CD4-positive, CD25-positive, alpha-beta regulatory T cell (primary cell): ENCODE results near the gene SEMA4C. TPM values are rescaled to one million over a fixed set of nuclear protein-coding genes. Genes with fewer than 3 reads are reported as not detected.
A peak's percentile ranks its signal among the peaks of the same experiment; 100 is the strongest.

Experiments
- ATAC-seq, 2 donors: fragments of 150-1000 bp; cut with Tn5 transposase; one replicate each; pipeline ENCODE4 v1.10.0; 2021; ENCODE audit warnings: low read depth in 2 of 2, moderate number of reproducible peaks in 2 of 2, moderate library complexity in 1 of 2
- DNase-seq, 3 donors: peaks; one replicate each; pipeline versions ENCODE4 v3.0.0 to v3.0.0-alpha.2; 2012 to 2022; ENCODE audit warnings: mixed read lengths in 1 of 3
- H3K27ac ChIP-seq: one replicate; pipeline ENCODE4 v1.7.0; 2013; ENCODE audit warnings: mild to moderate bottlenecking, low read length; ENCODE audit not compliant: insufficient read depth, poor library complexity, severe bottlenecking
- H3K27me3 ChIP-seq: one replicate; pipeline ENCODE4 v1.7.0; 2013; ENCODE audit warnings: low read length; ENCODE audit not compliant: control insufficient read depth, insufficient read depth
- H3K36me3 ChIP-seq: one replicate; pipeline ENCODE4 v1.7.0; 2013; ENCODE audit warnings: mild to moderate bottlenecking, low read length, moderate library complexity; ENCODE audit not compliant: control insufficient read depth, insufficient read depth
- H3K4me1 ChIP-seq: 2 replicates; pipeline ENCODE4 v1.7.0; 2013; ENCODE audit warnings: mild to moderate bottlenecking, low read length; ENCODE audit not compliant: insufficient read depth, control insufficient read depth, poor library complexity, severe bottlenecking
- H3K4me3 ChIP-seq: one replicate; pipeline ENCODE4 v1.7.0; 2013; ENCODE audit warnings: low read depth, mild to moderate bottlenecking, low read length, moderate library complexity
- H3K9me3 ChIP-seq, 2 experiments: 1 replicate in 1 of 2; 2 replicates in 1 of 2; pipeline ENCODE4 v1.7.0; 2013; ENCODE audit warnings: low read length in 2 of 2, mild to moderate bottlenecking in 1 of 2, moderate library complexity in 1 of 2; ENCODE audit not compliant: control insufficient read depth in 2 of 2
- H3K27ac Mint-ChIP-seq, 3 donors: one replicate each; pipeline ENCODE4 v1.8.0; 2020 to 2022; ENCODE audit warnings: mild to moderate bottlenecking in 3 of 3, mixed read lengths in 3 of 3, moderate library complexity in 2 of 3
- H3K27me3 Mint-ChIP-seq: one replicate; pipeline ENCODE4 v1.8.0; 2022; ENCODE audit warnings: mild to moderate bottlenecking, mixed read lengths
- H3K36me3 Mint-ChIP-seq: one replicate; pipeline ENCODE4 v1.8.0; 2020; ENCODE audit warnings: mixed read lengths
- H3K4me1 Mint-ChIP-seq, 4 donors: one replicate each; pipeline ENCODE4 v1.8.0; 2020 to 2022; ENCODE audit warnings: mixed read lengths in 4 of 4, mild to moderate bottlenecking in 1 of 4
- H3K4me3 Mint-ChIP-seq, 4 donors: one replicate each; pipeline ENCODE4 v1.8.0; 2020 to 2022; ENCODE audit warnings: mild to moderate bottlenecking in 4 of 4, mixed read lengths in 4 of 4, moderate library complexity in 3 of 4
- H3K9me3 Mint-ChIP-seq, 7 donors: one replicate each; pipeline ENCODE4 v1.8.0; 2020 to 2022; ENCODE audit warnings: mixed read lengths in 7 of 7, mild to moderate bottlenecking in 3 of 7, moderate library complexity in 2 of 7
- polyA plus RNA-seq, 4 donors: library from polyadenylated mRNA; unstranded; fragments of 300-500 nt; fragmentation: Illumina TruSeq; gene quantifications; one replicate each; pipeline ENCODE4 v1.2.3, GENCODE V29; 2021
- total RNA-seq: library from RNA; stranded (reverse); gene quantifications from one replicate; pipeline ENCODE4 v1.2.3, GENCODE V29; 2022

Gene SEMA4C
- total and polyA plus RNA-seq, 5 donors from 2014 or later, result 1.3 to 23.3 (median 2.7) TPM

- Mint-ChIP-seq H3K27me3 (peaks cover 5% of the 10 kb centered on the region), H3K27ac (peak overlapping the region; percentile 90 to 98 (median 96)), H3K36me3 (no peaks in the 10 kb centered on the region), H3K4me1 (peaks cover 13 to 88% (median 43%) of the 10 kb centered on the region in 4 donors), H3K4me3 (peak overlapping the region; percentile 82 to 91 (median 86)), H3K9me3 (peaks cover 0 to 3% (median 1%) of the 10 kb centered on the region in 7 donors)
- H3K36me3 ChIP-seq, result no peaks in the 10 kb centered on the region
- H3K27ac ChIP-seq, result peak overlapping the region; percentile 58
- peaks cover 40% of the 10 kb centered on the region for H3K4me1 ChIP-seq
- peaks cover 0 to 5% of the 10 kb centered on the region in 2 experiments for H3K9me3 ChIP-seq
- H3K4me3 ChIP-seq, result peak overlapping the region; percentile 74
- no peaks in the 10 kb centered on the region for H3K27me3 ChIP-seq
- ATAC-seq, result peak; percentile 65 to 71
- DNase-seq, result peak; percentile 11 to 79 (median 53)
These were observed 43.7 kb upstream of the SEMA4C start for GRCh38 chr2:96913398-96914202.

GRCh38 chr2:96913117-96913397, 43.2 kb upstream of the SEMA4C start:
- peaks cover 40% of the 10 kb centered on the region for H3K4me1 ChIP-seq
- ATAC-seq (no peak), DNase-seq (peak in 1 of 3 donors; percentile 6)
- no peaks in the 10 kb centered on the region for H3K36me3 ChIP-seq
- H3K9me3 Mint-ChIP-seq, result peaks cover 0 to 3% (median 1%) of the 10 kb centered on the region in 7 donors
- H3K27me3 Mint-ChIP-seq, result peaks cover 5% of the 10 kb centered on the region
- H3K4me3 ChIP-seq, result peak overlapping the region; percentile 74
- H3K4me3 Mint-ChIP-seq, result peak overlapping the region; percentile 82 to 91 (median 86)
- H3K4me1 Mint-ChIP-seq, result peaks cover 7 to 83% (median 42%) of the 10 kb centered on the region in 4 donors
- no peaks in the 10 kb centered on the region for H3K36me3 Mint-ChIP-seq
- peak overlapping the region; percentile 90 to 98 (median 96) for H3K27ac Mint-ChIP-seq
- H3K27ac ChIP-seq, result no peak overlapping the region
- H3K9me3 ChIP-seq, result peaks cover 0 to 5% of the 10 kb centered on the region in 2 experiments
- no peaks in the 10 kb centered on the region for H3K27me3 ChIP-seq

GRCh38 chr2:96912346-96913116, 42.7 kb upstream of the SEMA4C start:
- H3K4me3 ChIP-seq, result no peak overlapping the region

GRCh38 chr2:96909611-96910021, 39.7 kb upstream of the SEMA4C start:
- Mint-ChIP-seq H3K27ac (peak overlapping the region; percentile 6 to 90 (median 83)), H3K36me3 (no peaks in the 10 kb centered on the region), H3K4me1 (peaks cover 5 to 55% (median 34%) of the 10 kb centered on the region in 4 donors), H3K27me3 (peaks cover 5% of the 10 kb centered on the region), H3K9me3 (peaks cover 0 to 3% (median 0%) of the 10 kb centered on the region in 7 donors), H3K4me3 (no peak overlapping the region)
- Histone ChIP-seq H3K27ac (no peak overlapping the region), H3K9me3 (no peaks in the 10 kb centered on the region), H3K36me3 (no peaks in the 10 kb centered on the region), H3K27me3 (no peaks in the 10 kb centered on the region), H3K4me1 (peaks cover 29% of the 10 kb centered on the region), H3K4me3 (no peak overlapping the region)
- no peak for DNase-seq
- ATAC-seq, result no peak

More at GRCh38 chr2:96912346-96913116, 42.7 kb upstream of the SEMA4C start:
- Mint-ChIP-seq H3K9me3 (peaks cover 0 to 3% (median 1%) of the 10 kb centered on the region in 7 donors), H3K4me1 (peaks cover 5 to 80% (median 42%) of the 10 kb centered on the region in 4 donors), H3K27me3 (peaks cover 5% of the 10 kb centered on the region), H3K36me3 (no peaks in the 10 kb centered on the region), H3K4me3 (peak overlapping the region; percentile 82 to 91 (median 86)), H3K27ac (peak overlapping the region; percentile 90 to 98 (median 96))
- Histone ChIP-seq H3K9me3 (peaks cover 0 to 5% of the 10 kb centered on the region in 2 experiments), H3K4me1 (peaks cover 40% of the 10 kb centered on the region), H3K36me3 (no peaks in the 10 kb centered on the region), H3K27ac (no peak overlapping the region), H3K27me3 (no peaks in the 10 kb centered on the region)
- no peak for ATAC-seq
- DNase-seq, result no peak

- H3K36me3 ChIP-seq, result no peaks in the 10 kb centered on the region
- ATAC-seq (no peak), DNase-seq (no peak)
- Mint-ChIP-seq H3K36me3 (no peaks in the 10 kb centered on the region), H3K4me1 (peaks cover 0 to 39% (median 13%) of the 10 kb centered on the region in 4 donors), H3K9me3 (peaks cover 0 to 1% (median 0%) of the 10 kb centered on the region in 7 donors), H3K4me3 (peak overlapping the region in 1 of 4 donors; percentile 52), H3K27me3 (no peaks in the 10 kb centered on the region), H3K27ac (no peak overlapping the region)
- no peaks in the 10 kb centered on the region for H3K9me3 ChIP-seq
- H3K27me3 ChIP-seq, result no peaks in the 10 kb centered on the region
- H3K4me1 ChIP-seq, result peaks cover 7% of the 10 kb centered on the region
- no peak overlapping the region for H3K4me3 ChIP-seq
- H3K27ac ChIP-seq, result no peak overlapping the region
These were observed 37.5 kb upstream of the SEMA4C start for GRCh38 chr2:96907115-96908041.

- Mint-ChIP-seq H3K27me3 (no peaks in the 10 kb centered on the region), H3K27ac (no peak overlapping the region), H3K4me1 (peaks cover 0 to 33% (median 10%) of the 10 kb centered on the region in 4 donors), H3K36me3 (no peaks in the 10 kb centered on the region), H3K4me3 (no peak overlapping the region), H3K9me3 (peaks cover 0 to 1% (median 0%) of the 10 kb centered on the region in 7 donors)
- H3K27ac ChIP-seq, result no peak overlapping the region
- H3K4me1 ChIP-seq, result peaks cover under 1% of the 10 kb centered on the region
- ATAC-seq (no peak), DNase-seq (no peak)
- H3K4me3 ChIP-seq, result no peak overlapping the region
- H3K27me3 ChIP-seq, result no peaks in the 10 kb centered on the region
- H3K9me3 ChIP-seq, result no peaks in the 10 kb centered on the region
- H3K36me3 ChIP-seq, result no peaks in the 10 kb centered on the region
These were observed 36.8 kb upstream of the SEMA4C start for GRCh38 chr2:96906729-96907114.

GRCh38 chr2:96903815-96904214, 33.9 kb upstream of the SEMA4C start:
- Mint-ChIP-seq H3K9me3 (no peaks in the 10 kb centered on the region), H3K27me3 (no peaks in the 10 kb centered on the region), H3K36me3 (no peaks in the 10 kb centered on the region), H3K4me1 (peaks cover 0 to 13% (median 0%) of the 10 kb centered on the region in 4 donors), H3K27ac (peak overlapping the region in 2 of 3 donors; percentile 52 to 61), H3K4me3 (no peak overlapping the region)
- H3K4me1 ChIP-seq, result no peaks in the 10 kb centered on the region
- H3K36me3 ChIP-seq, result no peaks in the 10 kb centered on the region
- H3K27me3 ChIP-seq, result no peaks in the 10 kb centered on the region
- DNase-seq (no peak), ATAC-seq (no peak)
- H3K27ac ChIP-seq, result no peak overlapping the region
- H3K4me3 ChIP-seq, result no peak overlapping the region
- no peaks in the 10 kb centered on the region for H3K9me3 ChIP-seq
